ENCODE measurements around the gene LASP1. TPM values are rescaled to one million over a fixed set of nuclear protein-coding genes. Genes with fewer than 3 reads are reported as not detected.

Gene LASP1
- total RNA-seq, 2 experiments from 2014 or later: 135 to 139 TPM

DNA sequence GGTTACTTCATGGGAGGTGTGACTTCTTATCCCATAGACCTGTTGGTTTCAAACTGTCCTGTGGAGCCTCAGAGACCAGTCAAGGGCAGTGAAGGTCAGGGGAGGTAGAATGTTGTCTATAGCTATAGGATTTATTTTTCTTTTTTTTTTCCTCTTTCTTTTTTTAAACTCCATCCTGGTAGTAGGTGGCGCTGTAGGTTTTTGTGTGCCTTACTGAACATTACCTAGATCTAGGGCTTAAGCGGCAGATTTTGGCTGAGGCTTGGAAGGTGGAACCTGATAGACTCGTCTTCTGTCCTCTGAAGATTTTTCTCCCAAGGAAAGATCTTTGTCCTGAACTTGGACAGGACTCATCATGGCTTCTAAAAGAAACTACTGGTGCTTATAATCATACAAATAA, 47.4 kb downstream of the LASP1 start:
- DNase-seq: no peak
- Mint-ChIP-seq H3K4me1 (ENCODE audit: low read depth) (peaks cover 31% of the 10 kb centered on the region), H3K36me3 (ENCODE audit: low read depth) (peaks cover 33% of the 10 kb centered on the region), H3K9me3 (no peaks in the 10 kb centered on the region), H3K27ac (peak overlapping the region; percentile 75), H3K4me3 (no peak overlapping the region), H3K27me3 (no peaks in the 10 kb centered on the region)
- TF ChIP-seq, protein P1, sequence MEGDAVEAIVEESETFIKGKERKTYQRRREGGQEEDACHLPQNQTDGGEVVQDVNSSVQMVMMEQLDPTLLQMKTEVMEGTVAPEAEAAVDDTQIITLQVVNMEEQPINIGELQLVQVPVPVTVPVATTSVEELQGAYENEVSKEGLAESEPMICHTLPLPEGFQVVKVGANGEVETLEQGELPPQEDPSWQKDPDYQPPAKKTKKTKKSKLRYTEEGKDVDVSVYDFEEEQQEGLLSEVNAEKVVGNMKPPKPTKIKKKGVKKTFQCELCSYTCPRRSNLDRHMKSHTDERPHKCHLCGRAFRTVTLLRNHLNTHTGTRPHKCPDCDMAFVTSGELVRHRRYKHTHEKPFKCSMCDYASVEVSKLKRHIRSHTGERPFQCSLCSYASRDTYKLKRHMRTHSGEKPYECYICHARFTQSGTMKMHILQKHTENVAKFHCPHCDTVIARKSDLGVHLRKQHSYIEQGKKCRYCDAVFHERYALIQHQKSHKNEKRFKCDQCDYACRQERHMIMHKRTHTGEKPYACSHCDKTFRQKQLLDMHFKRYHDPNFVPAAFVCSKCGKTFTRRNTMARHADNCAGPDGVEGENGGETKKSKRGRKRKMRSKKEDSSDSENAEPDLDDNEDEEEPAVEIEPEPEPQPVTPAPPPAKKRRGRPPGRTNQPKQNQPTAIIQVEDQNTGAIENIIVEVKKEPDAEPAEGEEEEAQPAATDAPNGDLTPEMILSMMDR (IDR thresholded peaks at IDR 0.05): no peak
- ChIA-PET CTCF (interaction anchor here (1.3 kb wide), 1 partner anchor 10 kb away, joined by 4 read pairs; no protein-coding TSS in a partner anchor), POLR2A (interaction anchor here (1.0 to 1.2 kb wide), 2 partner anchors 11 to 54 kb away, joined by 3 to 5 read pairs; no protein-coding TSS in a partner anchor)
- intact Hi-C loops (cut with micrococcal nuclease): no loop called here
- ATAC-seq: no peak

GRCh38 chr17:38918129-38918913, 48.5 kb downstream of the LASP1 start:
- ChIA-PET POLR2A (no interaction called here), CTCF (no interaction called here)
- Mint-ChIP-seq H3K4me1 (ENCODE audit: low read depth) (peaks cover 28% of the 10 kb centered on the region), H3K36me3 (ENCODE audit: low read depth) (peaks cover 33% of the 10 kb centered on the region), H3K9me3 (no peaks in the 10 kb centered on the region), H3K27me3 (no peaks in the 10 kb centered on the region), H3K27ac (peak overlapping the region; percentile 52), H3K4me3 (no peak overlapping the region)
- DNase-seq: no peak
- no peak for ATAC-seq
- intact Hi-C loops (cut with micrococcal nuclease): no loop called here
- TF ChIP-seq, protein P1 (IDR thresholded peaks at IDR 0.05): no peak

DNA sequence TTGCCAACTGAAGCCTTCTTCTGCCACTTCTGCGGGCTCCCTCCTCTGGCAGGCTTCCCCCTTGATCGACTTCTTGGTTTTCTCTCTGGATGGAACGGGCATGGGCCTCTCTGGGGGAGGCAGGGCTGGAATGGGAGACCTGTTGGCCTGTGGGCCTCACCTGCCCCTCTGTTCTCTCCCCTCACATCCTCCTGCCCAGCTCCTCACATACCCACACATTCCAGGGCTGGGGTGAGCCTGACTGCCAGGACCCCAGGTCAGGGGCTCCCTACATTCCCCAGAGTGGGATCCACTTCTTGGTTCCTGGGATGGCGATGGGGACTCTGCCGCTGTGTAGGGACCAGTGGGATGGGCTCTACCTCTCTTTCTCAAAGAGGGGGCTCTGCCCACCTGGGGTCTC, 49.1 kb downstream of the LASP1 start:
- CTCF ChIA-PET: no interaction called here

DNA sequence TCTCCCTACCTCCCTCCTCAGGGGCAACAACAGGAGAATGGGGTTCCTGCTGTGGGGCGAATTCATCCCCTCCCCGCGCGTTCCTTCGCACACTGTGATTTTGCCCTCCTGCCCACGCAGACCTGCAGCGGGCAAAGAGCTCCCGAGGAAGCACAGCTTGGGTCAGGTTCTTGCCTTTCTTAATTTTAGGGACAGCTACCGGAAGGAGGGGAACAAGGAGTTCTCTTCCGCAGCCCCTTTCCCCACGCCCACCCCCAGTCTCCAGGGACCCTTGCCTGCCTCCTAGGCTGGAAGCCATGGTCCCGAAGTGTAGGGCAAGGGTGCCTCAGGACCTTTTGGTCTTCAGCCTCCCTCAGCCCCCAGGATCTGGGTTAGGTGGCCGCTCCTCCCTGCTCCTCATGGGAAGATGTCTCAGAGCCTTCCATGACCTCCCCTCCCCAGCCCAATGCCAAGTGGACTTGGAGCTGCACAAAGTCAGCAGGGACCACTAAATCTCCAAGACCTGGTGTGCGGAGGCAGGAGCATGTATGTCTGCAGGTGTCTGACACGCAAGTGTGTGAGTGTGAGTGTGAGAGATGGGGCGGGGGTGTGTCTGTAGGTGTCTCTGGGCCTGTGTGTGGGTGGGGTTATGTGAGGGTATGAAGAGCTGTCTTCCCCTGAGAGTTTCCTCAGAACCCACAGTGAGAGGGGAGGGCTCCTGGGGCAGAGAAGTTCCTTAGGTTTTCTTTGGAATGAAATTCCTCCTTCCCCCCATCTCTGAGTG, 49.6 kb downstream of the LASP1 start:
- Mint-ChIP-seq H3K9me3 (no peaks in the 10 kb centered on the region), H3K36me3 (ENCODE audit: low read depth) (peaks cover 28% of the 10 kb centered on the region), H3K4me3 (no peak overlapping the region), H3K4me1 (ENCODE audit: low read depth) (peaks cover 32% of the 10 kb centered on the region), H3K27me3 (no peaks in the 10 kb centered on the region), H3K27ac (peak overlapping the region; percentile 79)
- ChIA-PET POLR2A (interaction anchor here (1.8 kb wide), 1 partner anchor 18 kb away, joined by 4 read pairs; no protein-coding TSS in a partner anchor), CTCF (no interaction called here)
- intact Hi-C loops (cut with micrococcal nuclease): no loop called here
- DNase-seq (no peak), ATAC-seq (no peak)
- TF ChIP-seq, protein P1 (IDR thresholded peaks at IDR 0.05): no peak

More for the DNA sequence above, 49.1 kb downstream of the LASP1 start:
- Mint-ChIP-seq H3K4me1 (ENCODE audit: low read depth) (peaks cover 32% of the 10 kb centered on the region), H3K27ac (peak overlapping the region; percentile 38), H3K9me3 (no peaks in the 10 kb centered on the region), H3K4me3 (no peak overlapping the region), H3K36me3 (ENCODE audit: low read depth) (peaks cover 33% of the 10 kb centered on the region), H3K27me3 (no peaks in the 10 kb centered on the region)
- ATAC-seq (no peak), DNase-seq (no peak)
- POLR2A ChIA-PET: interaction anchor here (1.8 kb wide), 1 partner anchor 18 kb away, joined by 4 read pairs; no protein-coding TSS in a partner anchor
- intact Hi-C loops (cut with micrococcal nuclease): no loop called here
- TF ChIP-seq, protein P1 (IDR thresholded peaks at IDR 0.05): no peak

All from activated CD8-positive, alpha-beta T cell treated with anti-CD3 and anti-CD28 coated beads for 36 hours (primary cell).